Cardiac muscle cell (in vitro differentiated cells and primary cell): ENCODE measurements around the gene SNORC. TPM values are rescaled to one million over a fixed set of nuclear protein-coding genes. Genes with fewer than 3 reads are reported as not detected.

Experiments used
- DNase-seq, 2 donors: peaks; one replicate each; pipeline versions ENCODE4 v3.0.0 to v3.0.0-alpha.2; 2010 to 2017; ENCODE audit warnings: low read depth in 1 of 2, low spot score in 1 of 2
- H3K27ac ChIP-seq: fragments of 200-600 bp; sonication (generic); 2 replicates; pipeline ENCODE4 v1.5.1; 2016
- H3K27me3 ChIP-seq: fragments of 200-600 bp; sonication (generic); 2 replicates; pipeline ENCODE4 v1.6.0; 2016; ENCODE audit warnings: control low read depth
- H3K36me3 ChIP-seq: fragments of 200-600 bp; sonication (generic); 2 replicates; pipeline ENCODE4 v1.5.1; 2016; ENCODE audit warnings: control low read depth
- H3K4me1 ChIP-seq: fragments of 200-600 bp; sonication (generic); 2 replicates; pipeline ENCODE4 v1.8.1; 2017; ENCODE audit warnings: low read depth, mild to moderate bottlenecking, mixed run types
- H3K4me3 ChIP-seq: fragments of 200-600 bp; sonication (generic); 2 replicates; pipeline ENCODE4 v1.5.1; 2016; ENCODE audit warnings: mild to moderate bottlenecking
- H3K9me3 ChIP-seq: fragments of 200-600 bp; sonication (generic); 2 replicates; pipeline ENCODE4 v1.5.1; 2017; ENCODE audit warnings: low read depth, mild to moderate bottlenecking, control low read depth
- polyA plus RNA-seq: library from polyadenylated mRNA; unstranded; fragments of >200 nt; fragmentation: Nextera tagmentation; extraction: Ambion mirVana; gene quantifications from 2 replicates; pipeline ENCODE4 v1.2.1, GENCODE V29; 2016
- total RNA-seq: library from RNA; depleted of rRNA; stranded (reverse); fragments of >200 nt; gene quantifications from 2 replicates; pipeline ENCODE4 v1.2.3, GENCODE V29; 2016
- TF ChIP-seq, protein P1 (sequence below): IDR thresholded peaks from 2 replicates; pipeline ENCODE4 v1.5.1; 2012; ENCODE audit warnings: low read depth, mild to moderate bottlenecking, low read length

Gene SNORC
- total and polyA plus RNA-seq, 2 experiments from 2014 or later, result 2.3 to 13.1 TPM

GRCh38 chr2:232888099-232888836 lies 18.2 kb downstream of the SNORC start:
- Histone ChIP-seq H3K4me1 (no peaks in the 10 kb centered on the region), H3K27ac (no peak overlapping the region), H3K27me3 (no peaks in the 10 kb centered on the region), H3K4me3 (no peak overlapping the region), H3K9me3 (no peaks in the 10 kb centered on the region), H3K36me3 (no peaks in the 10 kb centered on the region)
- no peak for DNase-seq
- TF ChIP-seq, protein P1, sequence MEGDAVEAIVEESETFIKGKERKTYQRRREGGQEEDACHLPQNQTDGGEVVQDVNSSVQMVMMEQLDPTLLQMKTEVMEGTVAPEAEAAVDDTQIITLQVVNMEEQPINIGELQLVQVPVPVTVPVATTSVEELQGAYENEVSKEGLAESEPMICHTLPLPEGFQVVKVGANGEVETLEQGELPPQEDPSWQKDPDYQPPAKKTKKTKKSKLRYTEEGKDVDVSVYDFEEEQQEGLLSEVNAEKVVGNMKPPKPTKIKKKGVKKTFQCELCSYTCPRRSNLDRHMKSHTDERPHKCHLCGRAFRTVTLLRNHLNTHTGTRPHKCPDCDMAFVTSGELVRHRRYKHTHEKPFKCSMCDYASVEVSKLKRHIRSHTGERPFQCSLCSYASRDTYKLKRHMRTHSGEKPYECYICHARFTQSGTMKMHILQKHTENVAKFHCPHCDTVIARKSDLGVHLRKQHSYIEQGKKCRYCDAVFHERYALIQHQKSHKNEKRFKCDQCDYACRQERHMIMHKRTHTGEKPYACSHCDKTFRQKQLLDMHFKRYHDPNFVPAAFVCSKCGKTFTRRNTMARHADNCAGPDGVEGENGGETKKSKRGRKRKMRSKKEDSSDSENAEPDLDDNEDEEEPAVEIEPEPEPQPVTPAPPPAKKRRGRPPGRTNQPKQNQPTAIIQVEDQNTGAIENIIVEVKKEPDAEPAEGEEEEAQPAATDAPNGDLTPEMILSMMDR, result no peak

DNA sequence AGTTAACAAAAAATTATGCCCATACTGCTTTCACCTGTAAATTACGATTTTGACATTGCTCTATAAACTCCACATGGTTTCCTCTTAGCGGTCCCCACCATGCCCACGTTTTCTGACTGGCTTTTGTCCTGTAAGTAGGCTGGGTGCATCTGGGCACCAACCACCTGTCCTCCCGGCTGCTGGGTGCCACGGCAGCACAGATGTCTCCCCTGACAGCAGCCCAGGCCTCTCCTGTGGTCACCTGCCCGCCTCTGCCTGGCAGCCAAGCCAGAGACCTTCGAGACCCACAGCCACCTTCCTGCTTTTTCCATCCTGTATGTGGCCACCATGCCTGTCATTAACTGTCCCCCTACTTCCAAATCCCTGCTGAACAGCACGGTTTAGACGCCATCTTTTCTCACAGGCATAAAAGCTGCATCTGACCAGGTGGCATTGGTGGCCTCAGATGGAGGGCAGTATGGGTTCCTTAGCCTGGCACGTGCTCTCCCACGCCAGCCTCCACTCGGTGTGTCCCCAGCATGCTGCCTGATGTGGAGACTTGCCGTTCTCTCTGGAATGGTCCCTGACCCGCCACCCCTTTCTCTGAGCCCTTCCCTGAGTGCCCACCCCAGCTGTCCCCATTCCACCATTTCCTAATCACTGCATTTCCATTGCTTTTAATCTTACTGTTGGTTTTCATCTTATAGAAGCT lies 18.9 kb downstream of the SNORC start:
- no peak for DNase-seq
- H3K36me3 ChIP-seq, result no peaks in the 10 kb centered on the region

DNA sequence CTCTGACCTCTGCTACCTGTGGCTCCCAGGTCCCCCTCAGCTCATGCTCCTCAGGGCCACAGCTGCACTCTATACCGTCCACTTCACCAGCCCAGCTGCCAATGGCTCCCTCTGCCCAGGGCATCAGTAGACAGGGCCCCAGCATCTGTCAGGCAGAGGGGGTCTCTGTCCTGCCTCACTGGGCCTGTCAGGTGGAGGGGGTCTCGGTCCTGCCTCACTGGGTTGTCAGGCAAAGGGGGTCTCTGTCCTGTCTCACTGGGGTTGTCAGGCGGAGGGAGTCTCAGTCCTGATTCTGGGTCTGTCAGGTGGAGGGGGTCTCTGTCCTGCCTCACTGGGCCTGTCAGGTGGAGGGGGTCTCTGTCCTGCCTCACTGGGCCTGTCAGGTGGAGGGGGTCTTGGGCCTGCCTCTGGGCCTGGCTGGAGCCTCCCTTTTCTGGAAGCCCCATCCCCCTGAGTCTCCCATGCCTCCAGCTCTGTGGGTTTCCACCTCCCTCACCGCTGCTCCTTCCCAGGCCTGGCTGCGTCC lies 19.9 kb downstream of the SNORC start:
- no peaks in the 10 kb centered on the region for H3K9me3 ChIP-seq
- no peak overlapping the region for H3K27ac ChIP-seq
- DNase-seq, result no peak
- H3K4me3 ChIP-seq, result no peak overlapping the region
- H3K27me3 ChIP-seq, result no peaks in the 10 kb centered on the region
- no peaks in the 10 kb centered on the region for H3K36me3 ChIP-seq
- no peaks in the 10 kb centered on the region for H3K4me1 ChIP-seq
- TF ChIP-seq, protein P1, result no peak

More for the DNA sequence above, 18.9 kb downstream of the SNORC start:
- no peak overlapping the region for H3K27ac ChIP-seq
- TF ChIP-seq, protein P1, result no peak
- H3K27me3 ChIP-seq, result no peaks in the 10 kb centered on the region
- no peaks in the 10 kb centered on the region for H3K4me1 ChIP-seq
- H3K4me3 ChIP-seq, result no peak overlapping the region
- no peaks in the 10 kb centered on the region for H3K9me3 ChIP-seq

GRCh38 chr2:232890536-232890895 lies 20.5 kb downstream of the SNORC start:
- TF ChIP-seq, protein P1, result no peak
- H3K36me3 ChIP-seq, result no peaks in the 10 kb centered on the region
- no peak overlapping the region for H3K4me3 ChIP-seq
- no peaks in the 10 kb centered on the region for H3K4me1 ChIP-seq
- H3K27me3 ChIP-seq, result no peaks in the 10 kb centered on the region
- H3K9me3 ChIP-seq, result no peaks in the 10 kb centered on the region
- no peak overlapping the region for H3K27ac ChIP-seq
- DNase-seq, result no peak

DNA sequence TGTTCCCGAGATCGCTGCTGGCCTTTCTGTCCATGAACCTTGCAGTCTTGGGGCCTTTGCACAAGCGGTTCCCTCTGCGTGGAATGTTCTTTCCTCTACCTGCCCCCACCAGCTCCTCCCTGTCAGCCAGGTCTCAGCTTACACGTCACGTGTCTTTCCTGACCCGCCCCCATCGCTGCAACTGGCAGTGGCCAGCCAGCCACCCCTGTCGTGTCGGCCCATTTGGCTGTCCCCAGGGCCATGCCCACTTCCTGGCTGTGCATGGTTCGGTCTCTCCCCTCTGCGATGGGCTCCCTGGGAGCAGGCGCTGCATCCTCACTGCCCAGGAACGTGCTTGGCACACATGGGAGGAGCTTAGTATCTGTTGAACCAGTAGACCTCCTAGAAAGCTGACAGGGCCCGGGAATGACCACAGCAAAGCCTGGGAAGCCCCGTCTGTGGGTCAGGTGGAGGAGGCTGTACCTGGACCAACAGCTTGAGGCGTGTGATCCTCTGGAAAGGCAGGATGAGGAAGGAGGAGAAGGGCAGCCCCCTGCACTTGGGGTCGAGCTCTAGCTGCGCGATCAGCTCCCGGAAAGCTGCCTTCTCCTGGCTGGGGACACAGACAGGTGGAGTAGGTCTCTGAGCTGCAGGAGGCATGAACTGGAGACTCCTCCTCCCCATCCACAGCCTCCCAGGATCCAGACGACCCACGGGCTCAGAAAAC lies 21.0 kb downstream of the SNORC start:
- H3K4me3 ChIP-seq, result no peak overlapping the region
- H3K4me1 ChIP-seq, result no peaks in the 10 kb centered on the region
- no peaks in the 10 kb centered on the region for H3K27me3 ChIP-seq
- TF ChIP-seq, protein P1, result no peak
- no peaks in the 10 kb centered on the region for H3K9me3 ChIP-seq
- DNase-seq, result peak; percentile 13 to 69
- H3K36me3 ChIP-seq, result no peaks in the 10 kb centered on the region
- H3K27ac ChIP-seq, result no peak overlapping the region
